ENCODE measurements around the gene MEGF6.

DNA sequence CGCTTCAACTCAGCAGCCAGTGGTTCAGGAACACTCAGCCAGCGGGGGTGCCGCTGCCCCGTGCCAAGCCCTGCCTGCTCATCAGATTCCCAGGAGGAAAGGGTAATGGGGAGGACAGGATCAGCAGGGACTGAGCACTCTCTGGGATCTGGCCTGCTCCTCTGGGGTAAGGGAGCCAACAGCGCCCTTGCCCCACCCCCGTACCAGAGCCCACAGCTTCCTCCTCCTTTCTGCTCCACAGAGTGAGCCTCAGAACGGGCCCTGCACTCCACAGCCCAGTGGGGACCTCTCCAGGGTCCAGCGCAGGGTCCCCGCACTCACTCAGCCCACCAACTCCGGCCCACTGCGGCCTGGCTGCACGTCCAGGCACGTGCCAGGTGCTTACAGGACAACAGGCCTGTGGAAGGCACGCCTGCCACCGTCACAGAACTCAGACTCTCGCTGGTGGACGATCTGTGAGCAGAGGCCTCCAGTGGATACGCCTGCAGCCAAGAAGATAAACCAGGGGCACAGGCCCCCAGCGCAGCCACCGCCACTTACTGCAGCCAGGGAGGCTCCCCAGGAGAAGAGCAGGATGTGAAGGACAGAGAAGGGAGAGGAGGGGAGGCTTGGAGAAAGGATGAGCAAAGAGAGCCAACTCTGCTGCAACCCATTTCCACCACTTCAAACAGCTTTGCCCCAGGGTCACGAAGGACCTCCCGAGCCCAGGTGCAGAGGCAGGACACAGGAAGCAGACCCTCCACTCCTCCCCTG is 2.1 kb downstream of the MEGF6 start:
- TF ChIP-seq CTCF (IDR thresholded peaks at IDR 0.05) = no peak
- no peak for TF ChIP-seq POLR2A (IDR thresholded peaks at IDR 0.05)
